ENCODE measurements around the gene ESR2. TPM values are rescaled to one million over a fixed set of nuclear protein-coding genes. Genes with fewer than 3 reads are reported as not detected.

The ESR2 gene
- total RNA-seq, 2 experiments from 2014 or later: 0.16 TPM; not detected in 1

DNA sequence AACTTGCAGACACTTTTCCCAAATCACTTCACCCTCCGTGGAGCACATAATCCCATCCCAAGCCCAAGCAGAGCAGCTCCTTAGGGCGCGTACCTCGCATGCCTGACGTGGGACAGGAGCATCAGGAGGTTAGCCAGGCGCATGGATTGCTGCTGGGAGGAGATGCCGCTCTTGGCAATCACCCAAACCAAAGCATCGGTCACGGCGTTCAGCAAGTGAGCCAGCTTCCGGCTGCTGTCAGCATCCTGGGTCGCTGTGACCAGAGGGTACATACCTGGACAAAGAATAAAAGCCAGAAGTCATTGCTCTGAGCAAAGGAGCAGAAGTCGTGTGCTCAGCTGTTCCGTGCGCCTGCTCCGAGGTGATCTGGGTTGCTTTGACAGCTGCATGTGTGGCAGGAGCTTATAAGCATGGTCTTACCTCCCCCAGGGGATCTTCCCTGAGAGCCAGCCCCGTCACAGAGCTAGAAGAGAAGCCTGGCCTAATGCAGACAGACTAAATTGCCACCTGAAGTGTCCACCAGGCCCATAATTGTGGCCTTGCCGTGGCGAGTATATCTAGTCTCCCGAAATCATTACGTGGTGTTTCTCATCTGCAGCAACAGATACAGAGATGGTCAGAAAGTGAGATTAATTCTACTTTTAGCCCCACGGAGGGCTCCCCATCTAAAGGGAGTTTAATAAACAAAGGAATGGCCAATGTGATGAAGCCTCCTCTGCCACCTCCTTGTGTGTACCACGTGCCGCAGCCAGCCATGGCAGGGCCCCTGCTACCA, 59.1 kb downstream of the ESR2 start:
- ChIA-PET CTCF (interaction anchor here (1.0 to 1.3 kb wide), 3 partner anchors 60 to 69 kb away, joined by 3 read pairs; no protein-coding TSS in a partner anchor), POLR2A (interaction anchor here (1.1 kb wide), 1 partner anchor 32 kb away, joined by 3 read pairs; no protein-coding TSS in a partner anchor)
- Mint-ChIP-seq H3K27me3 (ENCODE audit: low read depth) (peaks cover 4% of the 10 kb centered on the region), H3K4me3 (no peak overlapping the region), H3K9me3 (ENCODE audit: insufficient read depth) (no peaks in the 10 kb centered on the region), H3K27ac (no peak overlapping the region), H3K36me3 (ENCODE audit: low read depth) (peaks cover 14% of the 10 kb centered on the region), H3K4me1 (ENCODE audit: low read depth) (peaks cover 8% of the 10 kb centered on the region)
- no peak for ATAC-seq
- DNase-seq: no peak

DNA sequence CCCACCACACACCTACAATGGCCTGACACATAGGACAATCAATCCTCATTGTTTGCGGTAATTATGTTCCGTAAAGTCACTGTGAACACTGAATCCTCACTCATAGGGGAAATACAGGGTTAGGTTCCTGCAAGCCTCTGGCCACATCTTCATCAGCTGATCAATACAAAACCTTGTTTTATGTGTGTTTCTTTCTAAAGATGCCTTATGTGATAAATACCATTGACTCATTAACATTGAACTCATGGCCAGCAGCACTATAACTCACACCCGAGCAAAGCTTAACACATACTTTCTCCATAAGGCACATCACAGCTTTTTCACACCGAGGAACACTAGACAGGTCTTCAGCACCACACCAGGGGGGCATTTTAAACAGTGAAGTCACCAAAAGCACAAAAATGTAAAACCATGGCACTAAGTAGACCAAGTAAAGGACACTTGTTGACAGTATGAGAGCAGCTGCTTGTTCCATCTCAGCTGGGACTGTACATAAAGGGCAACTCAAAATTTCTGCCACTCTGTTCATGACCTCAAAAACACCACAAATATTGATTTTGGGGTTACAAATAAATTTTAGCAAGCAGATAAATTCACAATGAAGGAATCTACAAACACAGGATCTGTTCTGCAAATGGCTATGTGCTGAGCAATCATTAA, 60.5 kb downstream of the ESR2 start:
- Mint-ChIP-seq H3K9me3 (ENCODE audit: insufficient read depth) (no peaks in the 10 kb centered on the region), H3K27ac (no peak overlapping the region), H3K27me3 (ENCODE audit: low read depth) (no peaks in the 10 kb centered on the region), H3K36me3 (ENCODE audit: low read depth) (peaks cover 18% of the 10 kb centered on the region), H3K4me1 (ENCODE audit: low read depth) (peaks cover 8% of the 10 kb centered on the region), H3K4me3 (no peak overlapping the region)
- CTCF ChIA-PET: interaction anchor here (1.3 kb wide), 1 partner anchor 70 kb away, joined by 4 read pairs; no protein-coding TSS in a partner anchor
- POLR2A ChIA-PET: no interaction called here
- ATAC-seq (no peak), DNase-seq (no peak)

DNA sequence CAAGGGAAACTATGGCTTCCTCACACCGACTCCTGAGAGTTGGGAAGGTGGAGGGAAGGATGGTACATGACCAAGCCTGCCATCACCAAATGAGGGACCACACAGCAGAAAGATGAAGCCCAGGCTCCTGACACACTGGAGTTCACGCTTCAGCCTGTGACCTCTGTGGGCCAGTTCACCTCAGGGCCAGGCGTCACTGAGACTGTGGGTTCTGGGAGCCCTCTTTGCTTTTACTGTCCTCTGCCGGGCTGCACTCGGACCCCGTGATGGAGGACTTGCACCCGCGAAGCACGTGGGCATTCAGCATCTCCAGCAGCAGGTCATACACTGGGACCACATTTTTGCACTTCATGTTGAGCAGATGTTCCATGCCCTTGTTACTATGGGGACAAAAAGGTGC, 61.2 kb downstream of the ESR2 start:
- no peak for DNase-seq
- Mint-ChIP-seq H3K36me3 (ENCODE audit: low read depth) (peaks cover 25% of the 10 kb centered on the region), H3K27me3 (ENCODE audit: low read depth) (no peaks in the 10 kb centered on the region), H3K4me3 (no peak overlapping the region), H3K4me1 (ENCODE audit: low read depth) (peaks cover 8% of the 10 kb centered on the region), H3K27ac (no peak overlapping the region), H3K9me3 (ENCODE audit: insufficient read depth) (no peaks in the 10 kb centered on the region)
- CTCF ChIA-PET: no interaction called here
- POLR2A ChIA-PET: no interaction called here
- ATAC-seq: no peak

DNA sequence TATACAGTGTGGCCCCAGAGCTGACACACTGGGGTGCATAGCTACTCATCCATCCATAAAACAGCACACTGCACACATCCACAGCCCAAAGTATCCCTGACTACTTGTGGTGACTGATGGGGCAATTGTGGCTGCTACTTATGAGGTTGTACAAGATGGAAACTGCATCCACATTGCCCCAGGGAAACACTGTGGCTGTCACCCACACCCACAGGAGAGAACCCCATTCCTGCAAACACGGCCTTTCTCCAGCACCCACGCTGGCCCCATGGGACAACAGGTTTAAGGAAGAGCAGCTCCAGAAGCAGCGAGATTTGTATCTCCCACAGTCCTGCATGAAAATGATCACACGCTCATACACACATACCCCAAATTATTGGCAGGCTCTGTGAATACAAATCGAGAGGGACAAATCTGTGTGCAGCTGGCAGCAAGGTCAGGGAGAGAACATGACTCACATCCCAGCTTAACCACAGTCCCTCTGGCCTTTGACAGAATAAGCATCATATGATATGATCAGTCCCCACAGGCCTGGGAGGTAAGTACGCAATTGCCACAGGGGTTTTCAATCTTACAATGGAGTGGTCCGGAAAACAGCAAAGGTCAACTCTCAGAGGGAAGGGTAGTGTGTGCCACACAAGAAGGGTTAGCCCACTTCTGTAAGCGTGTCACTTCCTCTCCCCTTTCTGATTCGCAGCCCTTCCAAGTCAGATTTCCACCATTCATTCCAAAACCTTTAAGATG, 61.9 kb downstream of the ESR2 start:
- DNase-seq (no peak), ATAC-seq (peak; percentile 41)

DNA sequence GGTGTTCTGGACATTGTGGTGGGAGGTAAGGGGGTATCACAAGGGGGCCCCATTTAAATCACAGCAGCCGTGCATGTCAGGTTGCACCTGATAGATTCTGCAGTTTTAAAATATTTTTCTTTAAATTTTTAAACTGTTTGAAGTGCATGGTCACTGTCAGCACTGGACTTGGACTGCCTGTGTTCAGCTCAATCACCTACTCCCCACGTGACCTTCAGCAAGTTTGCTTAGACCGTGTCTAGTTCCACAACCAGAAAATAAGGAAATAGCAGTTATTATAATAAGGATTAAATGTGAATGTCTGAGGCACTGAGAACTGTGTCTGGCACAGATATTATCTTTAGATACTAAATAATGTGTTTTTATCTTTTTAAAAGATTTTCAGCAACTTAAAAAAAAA, 64.7 kb downstream of the ESR2 start:
- H3K36me3 Mint-ChIP-seq (ENCODE audit: low read depth): peaks cover 48% of the 10 kb centered on the region
- ChIA-PET CTCF (no interaction called here), POLR2A (no interaction called here)
- H3K27ac Mint-ChIP-seq: no peak overlapping the region
- H3K4me1 Mint-ChIP-seq (ENCODE audit: low read depth): peaks cover 8% of the 10 kb centered on the region
- H3K4me3 Mint-ChIP-seq: no peak overlapping the region
- no peaks in the 10 kb centered on the region for H3K27me3 Mint-ChIP-seq (ENCODE audit: low read depth)
- ATAC-seq (no peak), DNase-seq (no peak)
- no peaks in the 10 kb centered on the region for H3K9me3 Mint-ChIP-seq (ENCODE audit: insufficient read depth)

More for the DNA sequence above, 61.9 kb downstream of the ESR2 start:
- no peaks in the 10 kb centered on the region for H3K9me3 Mint-ChIP-seq (ENCODE audit: insufficient read depth)
- ChIA-PET POLR2A (no interaction called here), CTCF (no interaction called here)
- no peaks in the 10 kb centered on the region for H3K27me3 Mint-ChIP-seq (ENCODE audit: low read depth)
- peaks cover 8% of the 10 kb centered on the region for H3K4me1 Mint-ChIP-seq (ENCODE audit: low read depth)
- no peak overlapping the region for H3K27ac Mint-ChIP-seq
- H3K36me3 Mint-ChIP-seq (ENCODE audit: low read depth): peaks cover 32% of the 10 kb centered on the region
- H3K4me3 Mint-ChIP-seq: no peak overlapping the region

DNA sequence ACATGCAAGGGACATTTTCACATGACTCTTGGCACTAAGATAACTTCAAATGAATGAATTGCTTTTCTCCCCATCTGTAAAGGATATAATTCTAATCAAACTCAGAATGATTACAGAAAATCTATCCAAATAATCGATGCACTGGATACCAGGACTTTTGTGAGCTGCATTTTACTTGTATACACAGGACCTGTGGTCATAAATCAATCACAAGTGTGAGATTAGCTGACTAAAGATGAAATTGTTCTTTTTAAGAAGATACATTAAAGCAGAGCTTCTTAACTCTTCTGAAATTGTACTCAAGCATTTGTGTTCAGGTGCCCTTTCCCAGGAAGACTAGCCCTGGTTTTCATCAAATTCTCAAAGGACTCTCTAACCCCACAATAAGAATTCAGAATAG, 66.3 kb downstream of the ESR2 start:
- Mint-ChIP-seq H3K27me3 (ENCODE audit: low read depth) (no peaks in the 10 kb centered on the region), H3K9me3 (ENCODE audit: insufficient read depth) (no peaks in the 10 kb centered on the region), H3K4me3 (no peak overlapping the region), H3K27ac (no peak overlapping the region), H3K4me1 (ENCODE audit: low read depth) (peaks cover 8% of the 10 kb centered on the region), H3K36me3 (ENCODE audit: low read depth) (peaks cover 62% of the 10 kb centered on the region)
- ATAC-seq (no peak), DNase-seq (no peak)
- POLR2A ChIA-PET: no interaction called here
- CTCF ChIA-PET: no interaction called here

DNA sequence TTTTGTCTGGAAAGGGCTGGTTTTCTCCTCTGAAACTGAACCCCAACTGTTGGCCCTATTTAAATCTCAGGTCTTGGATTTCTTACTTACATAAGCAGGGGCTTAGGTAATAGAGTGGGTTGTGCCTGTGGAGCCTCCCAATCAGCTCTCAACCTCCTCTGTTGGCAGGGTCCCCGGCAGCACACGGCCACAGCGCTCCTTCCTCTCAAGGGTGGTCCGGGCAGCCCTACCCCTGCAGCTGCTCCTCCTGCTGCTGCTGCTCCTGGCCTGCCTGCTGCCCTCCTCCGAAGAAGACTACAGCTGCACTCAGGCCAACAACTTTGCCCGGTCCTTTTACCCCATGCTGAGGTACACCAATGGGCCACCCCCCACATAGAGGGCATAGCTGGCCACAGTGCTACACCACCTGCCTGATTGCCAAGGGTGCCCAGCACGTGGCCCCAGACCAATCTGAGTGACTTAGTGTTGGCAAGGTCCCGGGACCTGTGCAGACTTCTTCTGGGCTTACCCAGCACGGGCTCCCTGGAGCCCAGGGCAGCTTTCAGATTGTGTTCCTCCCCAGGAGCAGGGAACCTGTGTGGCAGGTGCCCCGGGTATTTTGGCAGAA, 68.9 kb downstream of the ESR2 start:
- no peaks in the 10 kb centered on the region for H3K9me3 Mint-ChIP-seq (ENCODE audit: insufficient read depth)
- no peaks in the 10 kb centered on the region for H3K4me1 Mint-ChIP-seq (ENCODE audit: low read depth)
- CTCF ChIA-PET: interaction anchor here (1.5 kb wide), 1 partner anchor 70 kb away, joined by 5 read pairs; no protein-coding TSS in a partner anchor
- POLR2A ChIA-PET: no interaction called here
- ATAC-seq (no peak), DNase-seq (no peak)
- no peaks in the 10 kb centered on the region for H3K27me3 Mint-ChIP-seq (ENCODE audit: low read depth)
- no peak overlapping the region for H3K27ac Mint-ChIP-seq
- peaks cover 62% of the 10 kb centered on the region for H3K36me3 Mint-ChIP-seq (ENCODE audit: low read depth)
- no peak overlapping the region for H3K4me3 Mint-ChIP-seq

DNA sequence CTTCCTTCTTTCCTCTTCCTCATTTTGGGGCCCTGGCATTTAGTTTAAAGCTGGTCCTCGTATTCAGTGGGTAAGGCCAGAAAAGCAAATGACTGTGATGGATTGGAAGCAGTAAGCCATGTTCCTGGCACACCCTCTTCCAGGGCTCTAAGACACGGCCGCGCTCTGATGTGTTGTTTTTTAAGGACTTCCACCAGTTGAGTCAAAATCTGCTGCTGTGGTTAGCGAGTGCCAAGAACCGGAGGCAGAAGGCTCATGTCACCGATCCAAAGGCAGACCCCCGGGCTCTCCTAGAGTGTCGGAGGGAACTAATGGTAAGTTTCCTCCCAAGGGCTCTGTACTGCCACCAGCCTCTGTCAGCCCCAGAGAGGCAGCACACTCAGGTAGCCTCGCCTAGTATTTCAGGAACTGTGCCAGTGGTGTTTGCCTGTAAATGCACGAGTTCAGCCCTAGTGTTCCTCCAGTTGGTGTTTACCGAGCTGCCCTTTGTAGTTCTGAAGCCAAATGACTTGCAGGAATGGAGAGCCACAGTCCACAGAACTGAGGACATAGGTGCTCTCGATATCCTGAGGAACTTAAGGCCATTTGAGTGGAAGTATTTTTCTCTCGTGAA, 72.7 kb downstream of the ESR2 start:
- Mint-ChIP-seq H3K27me3 (ENCODE audit: low read depth) (no peaks in the 10 kb centered on the region), H3K27ac (no peak overlapping the region), H3K4me3 (no peak overlapping the region), H3K9me3 (ENCODE audit: insufficient read depth) (no peaks in the 10 kb centered on the region), H3K4me1 (ENCODE audit: low read depth) (no peaks in the 10 kb centered on the region), H3K36me3 (ENCODE audit: low read depth) (peaks cover 64% of the 10 kb centered on the region)
- ATAC-seq (no peak), DNase-seq (no peak)
- ChIA-PET POLR2A (no interaction called here), CTCF (no interaction called here)

DNA sequence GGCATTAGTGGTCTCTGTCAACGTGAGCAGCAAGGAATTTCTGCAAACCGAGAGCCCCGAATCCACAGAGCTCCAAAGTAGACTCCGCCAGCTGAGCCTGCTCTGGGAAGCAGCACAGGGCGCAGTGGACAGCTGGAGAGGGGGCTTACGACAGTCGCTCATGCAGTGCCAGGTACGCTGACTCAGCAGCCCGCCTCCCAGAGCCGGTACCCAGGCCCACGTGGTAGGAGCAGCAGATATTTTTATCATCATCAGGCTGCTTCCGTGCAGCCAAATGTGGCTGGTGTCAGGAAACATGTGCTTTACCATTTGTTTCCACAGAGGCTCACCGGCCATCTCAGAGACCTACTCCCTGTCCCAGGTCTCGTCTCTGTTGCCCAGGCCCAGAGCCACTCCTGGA, 73.7 kb downstream of the ESR2 start:
- no peak overlapping the region for H3K27ac Mint-ChIP-seq
- ChIA-PET CTCF (no interaction called here), POLR2A (no interaction called here)

DNA sequence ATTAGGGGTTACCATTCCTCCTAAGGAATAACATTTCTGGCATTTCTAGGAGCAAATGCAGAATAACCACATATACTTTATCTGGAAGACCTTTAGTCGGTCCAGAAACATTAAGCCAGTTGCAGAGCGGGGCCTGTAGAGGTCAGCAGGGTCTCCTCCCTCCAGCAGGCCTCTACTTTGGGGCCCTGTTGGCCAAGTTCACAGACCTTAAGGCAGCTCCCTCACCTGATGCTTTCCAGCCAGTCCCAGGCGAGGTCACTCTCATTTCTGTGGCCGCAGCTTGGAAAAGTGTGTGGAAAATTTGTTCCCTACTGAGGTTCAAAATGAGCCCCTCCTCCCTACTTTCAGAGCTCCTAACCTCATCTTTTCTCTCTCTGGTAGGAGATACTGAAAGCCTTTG, 74.1 kb downstream of the ESR2 start:
- ATAC-seq: no peak
- Mint-ChIP-seq H3K36me3 (ENCODE audit: low read depth) (peaks cover 72% of the 10 kb centered on the region), H3K4me3 (no peak overlapping the region), H3K27ac (no peak overlapping the region), H3K9me3 (ENCODE audit: insufficient read depth) (no peaks in the 10 kb centered on the region), H3K4me1 (ENCODE audit: low read depth) (no peaks in the 10 kb centered on the region), H3K27me3 (ENCODE audit: low read depth) (no peaks in the 10 kb centered on the region)
- ChIA-PET POLR2A (no interaction called here), CTCF (no interaction called here)
- no peak for DNase-seq

More for the DNA sequence above, 73.7 kb downstream of the ESR2 start:
- no peaks in the 10 kb centered on the region for H3K4me1 Mint-ChIP-seq (ENCODE audit: low read depth)
- ATAC-seq: no peak
- H3K27me3 Mint-ChIP-seq (ENCODE audit: low read depth): no peaks in the 10 kb centered on the region
- H3K9me3 Mint-ChIP-seq (ENCODE audit: insufficient read depth): no peaks in the 10 kb centered on the region
- H3K4me3 Mint-ChIP-seq: no peak overlapping the region
- peaks cover 72% of the 10 kb centered on the region for H3K36me3 Mint-ChIP-seq (ENCODE audit: low read depth)
- DNase-seq: no peak

DNA sequence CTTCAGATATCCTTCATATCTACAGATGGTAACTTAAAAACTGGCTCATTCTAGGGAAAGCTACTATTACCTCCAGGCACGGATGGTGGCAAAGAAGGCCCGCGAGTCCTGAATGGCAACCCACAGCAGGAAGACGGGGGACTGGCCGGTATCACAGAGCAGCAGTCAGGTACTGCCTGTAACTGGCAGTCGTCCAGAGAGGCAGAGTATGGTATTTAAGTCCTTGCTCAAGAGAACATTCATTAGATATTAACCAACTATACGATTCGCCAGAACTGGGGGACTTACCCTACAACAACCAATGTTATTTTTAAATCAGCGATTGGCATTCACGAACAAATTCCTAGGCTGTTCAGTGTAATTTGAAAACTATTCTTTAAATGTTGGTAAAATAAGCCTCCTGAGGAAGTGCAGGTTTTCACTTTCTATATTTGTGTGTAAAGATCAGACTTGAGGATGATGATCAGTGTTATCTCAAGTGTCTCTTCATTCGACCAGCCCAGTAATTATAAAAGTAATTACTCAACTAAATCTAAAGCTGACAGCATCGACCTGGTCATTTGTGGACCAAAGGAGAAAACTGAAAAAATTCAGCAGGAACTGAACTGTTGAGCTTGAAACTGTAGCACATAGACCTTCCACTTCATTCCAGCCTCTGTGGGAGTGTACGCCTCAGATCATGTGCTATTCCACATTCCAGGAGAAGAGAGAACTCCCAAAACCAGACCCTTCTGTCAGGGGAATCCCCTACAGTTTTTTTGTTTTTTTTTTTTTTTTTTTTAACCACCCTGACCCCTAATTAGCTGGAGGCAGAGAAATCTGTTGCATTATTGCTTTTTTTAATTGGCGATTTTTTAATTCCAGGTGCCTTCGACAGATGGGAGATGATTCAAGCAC, 75.6 kb downstream of the ESR2 start:
- H3K36me3 Mint-ChIP-seq (ENCODE audit: low read depth): peaks cover 69% of the 10 kb centered on the region

More for the DNA sequence above, 75.6 kb downstream of the ESR2 start:
- no peaks in the 10 kb centered on the region for H3K27me3 Mint-ChIP-seq (ENCODE audit: low read depth)
- H3K9me3 Mint-ChIP-seq (ENCODE audit: insufficient read depth): no peaks in the 10 kb centered on the region
- ATAC-seq: no peak
- ChIA-PET POLR2A (no interaction called here), CTCF (no interaction called here)
- DNase-seq: no peak
- no peak overlapping the region for H3K27ac Mint-ChIP-seq
- no peaks in the 10 kb centered on the region for H3K4me1 Mint-ChIP-seq (ENCODE audit: low read depth)
- H3K4me3 Mint-ChIP-seq: no peak overlapping the region

Data from activated CD8-positive, alpha-beta T cell treated with anti-CD3 and anti-CD28 coated beads, Interleukin-2, amount 10 ng/mL, durations not matched to agents 7 days and 5 days (primary cell).